ENCODE measurements around the gene GMDS.

DNA sequence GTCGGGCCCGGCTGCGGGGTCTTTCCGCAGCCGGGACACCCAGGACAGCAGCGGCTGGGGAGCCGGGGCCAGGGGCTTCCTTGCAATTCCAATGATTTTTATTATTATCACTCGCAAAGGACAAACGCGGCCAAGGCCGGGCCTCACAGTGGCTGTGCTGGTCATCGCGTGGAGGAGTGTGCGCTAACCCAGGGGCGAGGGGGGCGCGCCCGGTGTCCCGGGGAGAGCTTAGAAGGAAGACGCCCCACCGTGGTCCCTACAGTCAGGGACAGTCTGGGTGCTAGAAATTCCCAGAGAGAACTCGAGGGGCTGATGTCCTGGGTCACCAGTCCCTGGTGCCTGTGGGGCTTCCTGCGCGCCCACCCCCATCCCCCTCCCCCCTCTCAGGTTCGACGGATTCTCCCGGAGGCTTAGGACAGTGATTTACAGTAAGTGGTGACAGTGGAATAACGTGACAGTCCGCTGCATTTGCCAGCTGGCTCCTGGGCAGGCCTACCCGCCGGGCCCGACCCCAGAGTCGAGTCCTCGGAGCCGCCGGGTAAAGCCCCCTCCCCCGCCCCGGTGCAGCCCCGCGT, 626.2 kb downstream of the GMDS start:
- TF ChIP-seq, protein P1, sequence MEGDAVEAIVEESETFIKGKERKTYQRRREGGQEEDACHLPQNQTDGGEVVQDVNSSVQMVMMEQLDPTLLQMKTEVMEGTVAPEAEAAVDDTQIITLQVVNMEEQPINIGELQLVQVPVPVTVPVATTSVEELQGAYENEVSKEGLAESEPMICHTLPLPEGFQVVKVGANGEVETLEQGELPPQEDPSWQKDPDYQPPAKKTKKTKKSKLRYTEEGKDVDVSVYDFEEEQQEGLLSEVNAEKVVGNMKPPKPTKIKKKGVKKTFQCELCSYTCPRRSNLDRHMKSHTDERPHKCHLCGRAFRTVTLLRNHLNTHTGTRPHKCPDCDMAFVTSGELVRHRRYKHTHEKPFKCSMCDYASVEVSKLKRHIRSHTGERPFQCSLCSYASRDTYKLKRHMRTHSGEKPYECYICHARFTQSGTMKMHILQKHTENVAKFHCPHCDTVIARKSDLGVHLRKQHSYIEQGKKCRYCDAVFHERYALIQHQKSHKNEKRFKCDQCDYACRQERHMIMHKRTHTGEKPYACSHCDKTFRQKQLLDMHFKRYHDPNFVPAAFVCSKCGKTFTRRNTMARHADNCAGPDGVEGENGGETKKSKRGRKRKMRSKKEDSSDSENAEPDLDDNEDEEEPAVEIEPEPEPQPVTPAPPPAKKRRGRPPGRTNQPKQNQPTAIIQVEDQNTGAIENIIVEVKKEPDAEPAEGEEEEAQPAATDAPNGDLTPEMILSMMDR (conservative IDR thresholded peaks at IDR 0.05; ENCODE audit: low read length), result no peak
- TF ChIP-seq EZH2phosphoT487 (IDR thresholded peaks at IDR 0.05; ENCODE audit: borderline replicate concordance), result no peak

All from Loucy (cell line).